HG03460 (cell line): ENCODE results near the gene SIRPA.

Experiments
- ATAC-seq: cut with Tn5 transposase; IDR thresholded peaks from one replicate; pipeline ENCODE4 v1.9.1; 2021; ENCODE audit not compliant: unreplicated experiment

Gene SIRPA

GRCh38 chr20:1870323-1870722, 24.9 kb upstream of the SIRPA start:
- no peak for ATAC-seq

- ATAC-seq, result no peak
These were observed 24.2 kb upstream of the SIRPA start for GRCh38 chr20:1870792-1871550.

GRCh38 chr20:1871807-1872458, 23.3 kb upstream of the SIRPA start:
- ATAC-seq, result no peak

GRCh38 chr20:1872459-1873097, 22.6 kb upstream of the SIRPA start:
- ATAC-seq, result no peak

- no peak for ATAC-seq
These were observed 20.6 kb upstream of the SIRPA start for GRCh38 chr20:1874450-1875182.

GRCh38 chr20:1875183-1875554, 20.0 kb upstream of the SIRPA start:
- no peak for ATAC-seq

- ATAC-seq, result no peak
These were observed 19.4 kb upstream of the SIRPA start for GRCh38 chr20:1875762-1876161.

GRCh38 chr20:1876217-1876921, 18.8 kb upstream of the SIRPA start:
- ATAC-seq, result no peak

- ATAC-seq, result no peak
These were observed 18.1 kb upstream of the SIRPA start for GRCh38 chr20:1876975-1877608.

- no peak for ATAC-seq
These were observed 17.5 kb upstream of the SIRPA start for GRCh38 chr20:1877609-1878200.

- no peak for ATAC-seq
These were observed 15.8 kb upstream of the SIRPA start for GRCh38 chr20:1879369-1879768.

GRCh38 chr20:1879934-1880333, 15.3 kb upstream of the SIRPA start:
- ATAC-seq, result no peak

GRCh38 chr20:1880529-1881239, 14.5 kb upstream of the SIRPA start:
- no peak for ATAC-seq

GRCh38 chr20:1881240-1881835, 13.9 kb upstream of the SIRPA start:
- no peak for ATAC-seq

GRCh38 chr20:1882026-1882425, 13.2 kb upstream of the SIRPA start:
- ATAC-seq, result no peak

- ATAC-seq, result no peak
These were observed 11.2 kb upstream of the SIRPA start for GRCh38 chr20:1883986-1884385.

GRCh38 chr20:1885254-1885653, 10.0 kb upstream of the SIRPA start:
- no peak for ATAC-seq

GRCh38 chr20:1885940-1886693, 9.1 kb upstream of the SIRPA start:
- no peak for ATAC-seq
